DOHH2 (cell line): ENCODE measurements around the gene PLA2G3.

ENCODE experiments used
- H3F3A ChIP-seq: fragments of 200-600 bp; sonication (generic), shearing (Covaris generic); 2 replicates; pipeline ENCODE4 v1.6.0; 2016; ENCODE audit warnings: antibody characterized with exemption, mild to moderate bottlenecking; ENCODE audit not compliant: control insufficient read depth, insufficient read depth
- H3K27ac ChIP-seq: fragments of 200-600 bp; sonication (generic); 2 replicates; pipeline ENCODE4 v1.5.1; 2014; ENCODE audit warnings: low read depth, mild to moderate bottlenecking, low read length, moderate library complexity
- H3K27me3 ChIP-seq: fragments of 200-600 bp; sonication (generic); 2 replicates; pipeline ENCODE4 v1.6.1; 2014; ENCODE audit warnings: mild to moderate bottlenecking, low read length, mixed read lengths; ENCODE audit not compliant: control insufficient read depth
- H3K36me3 ChIP-seq: fragments of 200-600 bp; sonication (generic); 2 replicates; pipeline ENCODE4 v1.6.1; 2014; ENCODE audit warnings: mild to moderate bottlenecking, low read length, moderate library complexity, mixed read lengths; ENCODE audit not compliant: control insufficient read depth
- H3K4me1 ChIP-seq: fragments of 200-600 bp; sonication (generic); 2 replicates; pipeline ENCODE4 v1.6.1; 2014; ENCODE audit warnings: mild to moderate bottlenecking, low read length, mixed read lengths; ENCODE audit not compliant: control insufficient read depth
- H3K4me2 ChIP-seq: fragments of 200-600 bp; sonication (generic); 2 replicates; pipeline ENCODE4 v1.6.0; 2014; ENCODE audit warnings: mild to moderate bottlenecking, low read length, moderate library complexity
- H3K4me3 ChIP-seq: fragments of 200-600 bp; sonication (generic); 2 replicates; pipeline ENCODE4 v1.5.1; 2014; ENCODE audit warnings: mild to moderate bottlenecking, low read length, mixed read lengths
- H3K79me2 ChIP-seq: fragments of 200-600 bp; sonication (generic); 2 replicates; pipeline ENCODE4 v1.6.1; 2014; ENCODE audit warnings: mild to moderate bottlenecking, low read length, mixed read lengths; ENCODE audit not compliant: control insufficient read depth
- H3K9me2 ChIP-seq: fragments of 200-600 bp; sonication (generic); replicated peaks from 2 replicates; pipeline ENCODE4 v1.6.1; 2014; ENCODE audit warnings: mild to moderate bottlenecking, low read length, mixed read lengths; ENCODE audit not compliant: control insufficient read depth
- H3K9me3 ChIP-seq: fragments of 200-600 bp; sonication (generic); 2 replicates; pipeline ENCODE4 v1.6.1; 2014; ENCODE audit warnings: antibody characterized with exemption, low read length, mixed read lengths; ENCODE audit not compliant: control insufficient read depth, insufficient read depth
- H4K20me1 ChIP-seq: fragments of 200-600 bp; sonication (generic); 2 replicates; pipeline ENCODE4 v1.6.0; 2014; ENCODE audit warnings: low read depth, mild to moderate bottlenecking, antibody characterized with exemption, low read length, moderate library complexity; ENCODE audit not compliant: control insufficient read depth, insufficient read depth
- CTCF ChIP-seq: fragments of 200-600 bp; sonication (generic); IDR thresholded peaks from one replicate; pipeline ENCODE4 v1.5.1; 2014; ENCODE audit warnings: antibody characterized with exemption, mild to moderate bottlenecking, low read depth, low read length; ENCODE audit not compliant: poor library complexity, severe bottlenecking
- EZH2phosphoT487 ChIP-seq: fragments of 200-600 bp; sonication (generic); IDR thresholded peaks from 2 replicates; pipeline ENCODE4 v1.6.1; 2017; ENCODE audit warnings: borderline replicate concordance, mild to moderate bottlenecking, antibody characterized with exemption, low read length, moderate library complexity, mixed read lengths

The PLA2G3 gene

GRCh38 chr22:31095637-31096249, 44.6 kb downstream of the PLA2G3 start:
- no peaks in the 10 kb centered on the region for H3K9me3 ChIP-seq
- H3K4me1 ChIP-seq = no peaks in the 10 kb centered on the region
- H3K36me3 ChIP-seq = no peaks in the 10 kb centered on the region
- no peak overlapping the region for H3K4me3 ChIP-seq
- no peaks in the 10 kb centered on the region for H3F3A ChIP-seq
- H4K20me1 ChIP-seq = no peaks in the 10 kb centered on the region
- H3K27ac ChIP-seq = no peak overlapping the region
- no peaks in the 10 kb centered on the region for H3K9me2 ChIP-seq
- H3K4me2 ChIP-seq = no peak overlapping the region
- H3K79me2 ChIP-seq = no peaks in the 10 kb centered on the region
- TF ChIP-seq EZH2phosphoT487 (no peak), CTCF (no peak)
- no peaks in the 10 kb centered on the region for H3K27me3 ChIP-seq

DNA sequence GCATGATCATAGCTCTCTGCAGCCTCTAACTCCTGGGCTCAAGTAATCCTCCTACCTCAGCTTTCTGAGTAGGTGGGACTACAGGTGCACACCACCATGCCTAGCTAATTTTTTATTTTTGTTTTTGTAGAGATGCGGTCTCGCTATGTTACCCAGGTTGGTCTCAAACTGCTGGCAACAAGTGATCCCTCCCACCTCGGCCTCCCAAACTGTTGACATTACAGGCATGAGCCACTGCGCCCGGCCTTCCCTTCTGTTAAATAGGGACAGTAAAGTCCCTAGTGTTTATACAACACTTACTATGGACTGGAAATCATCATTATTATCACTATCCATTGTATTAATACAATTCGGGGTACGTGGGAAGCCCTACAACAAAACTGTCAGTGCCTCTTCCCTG, 45.6 kb downstream of the PLA2G3 start:
- Histone ChIP-seq H3K9me2 (no peaks in the 10 kb centered on the region), H3K4me1 (peaks cover under 1% of the 10 kb centered on the region; the same call in 1 of the 2 replicates), H3K4me3 (no peak overlapping the region), H3K27me3 (no peaks in the 10 kb centered on the region), H3F3A (no peaks in the 10 kb centered on the region), H4K20me1 (no peaks in the 10 kb centered on the region), H3K79me2 (no peaks in the 10 kb centered on the region), H3K27ac (no peak overlapping the region), H3K9me3 (no peaks in the 10 kb centered on the region), H3K36me3 (no peaks in the 10 kb centered on the region), H3K4me2 (no peak overlapping the region)
- TF ChIP-seq CTCF (no peak), EZH2phosphoT487 (no peak)

DNA sequence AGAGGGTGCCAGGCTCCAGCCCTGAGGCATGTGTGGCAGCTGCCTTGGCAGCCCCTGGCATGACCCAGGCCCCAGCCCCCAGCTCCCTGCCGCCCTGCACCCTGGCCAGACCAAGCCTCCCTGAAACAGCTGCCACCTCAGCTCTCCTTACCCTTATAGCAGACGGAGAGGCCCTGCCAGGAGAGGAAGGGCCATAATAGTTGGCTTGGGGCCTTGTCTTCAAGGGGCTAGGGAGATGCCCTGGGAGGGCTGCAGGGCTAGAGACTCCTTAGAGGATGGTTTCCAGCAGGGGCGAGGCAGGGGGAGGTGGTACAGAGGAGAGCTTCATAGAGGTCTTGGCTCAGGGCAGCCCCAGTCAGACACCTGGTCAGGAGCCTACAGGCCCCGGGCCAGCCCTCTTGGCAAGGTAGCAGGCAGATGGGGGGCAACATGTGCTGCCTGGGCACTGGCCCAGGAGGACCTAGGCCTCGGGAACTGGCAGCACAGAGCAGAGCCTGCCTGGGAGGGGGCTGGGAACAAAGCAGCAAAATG, 46.2 kb downstream of the PLA2G3 start:
- no peaks in the 10 kb centered on the region for H3K36me3 ChIP-seq

DNA sequence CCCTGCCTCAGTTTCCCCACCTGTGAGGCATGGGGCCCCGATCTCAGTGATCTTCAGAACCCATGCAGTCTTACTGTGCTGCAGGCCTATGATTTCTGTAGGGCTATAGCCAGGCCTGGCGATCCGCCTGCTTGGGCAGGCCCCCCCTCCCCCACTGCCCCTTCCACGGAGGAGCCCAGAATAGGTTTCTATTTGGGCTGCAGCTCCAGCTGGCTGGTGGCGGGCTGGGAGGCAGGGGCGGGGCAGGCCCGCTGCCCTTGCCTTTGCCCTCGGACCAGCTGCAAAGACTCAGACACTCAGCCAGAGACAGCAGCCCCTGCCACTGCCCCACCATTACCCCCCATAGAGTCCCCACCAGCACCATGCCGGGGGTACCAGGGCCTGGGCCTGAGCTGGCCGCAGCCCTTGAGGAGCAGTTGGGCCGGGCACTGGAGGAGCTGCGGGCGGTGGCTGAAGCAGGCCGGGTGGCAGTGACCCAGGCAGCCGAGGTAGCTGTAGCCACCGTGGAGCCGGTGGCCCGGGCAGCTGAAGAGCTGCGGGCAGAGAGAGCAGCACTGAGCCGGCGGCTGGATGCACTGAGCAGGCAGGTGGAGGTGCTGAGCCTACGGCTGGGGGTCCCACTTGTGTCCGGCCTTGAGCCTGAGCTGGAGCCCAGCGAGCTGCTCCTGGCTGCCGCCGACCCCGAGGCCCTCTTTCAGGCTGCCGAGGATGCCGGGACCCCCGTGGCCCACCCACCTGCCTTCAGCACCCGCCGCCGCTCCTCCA, 47.0 kb downstream of the PLA2G3 start:
- H3K36me3 ChIP-seq = no peaks in the 10 kb centered on the region
- no peak for TF ChIP-seq EZH2phosphoT487
- no peak for TF ChIP-seq CTCF
- H3K79me2 ChIP-seq = no peaks in the 10 kb centered on the region
- H3K9me2 ChIP-seq = no peaks in the 10 kb centered on the region
- H3K4me1 ChIP-seq = peaks cover 12% of the 10 kb centered on the region
- H3F3A ChIP-seq = no peaks in the 10 kb centered on the region
- H3K4me3 ChIP-seq = no peak overlapping the region
- H3K27ac ChIP-seq = no peak overlapping the region
- no peaks in the 10 kb centered on the region for H3K27me3 ChIP-seq
- no peaks in the 10 kb centered on the region for H3K9me3 ChIP-seq
- H4K20me1 ChIP-seq = no peaks in the 10 kb centered on the region
- no peak overlapping the region for H3K4me2 ChIP-seq

More for the DNA sequence above, 46.2 kb downstream of the PLA2G3 start:
- Histone ChIP-seq H3K9me2 (no peaks in the 10 kb centered on the region), H3K9me3 (no peaks in the 10 kb centered on the region), H3K4me2 (no peak overlapping the region), H3K4me3 (no peak overlapping the region), H3K27ac (no peak overlapping the region), H3K27me3 (no peaks in the 10 kb centered on the region), H3F3A (no peaks in the 10 kb centered on the region), H3K79me2 (no peaks in the 10 kb centered on the region), H4K20me1 (no peaks in the 10 kb centered on the region), H3K4me1 (peaks cover 7% of the 10 kb centered on the region)
- TF ChIP-seq EZH2phosphoT487 = no peak
